ENCODE data around the gene SLC30A4.

Gene SLC30A4

GRCh38 chr15:45449916-45450867 lies 72.4 kb downstream of the SLC30A4 start:
- no peak for FAIRE-seq

- no peak for FAIRE-seq
Measured at GRCh38 chr15:45449395-45449794, 73.2 kb downstream of the SLC30A4 start.

GRCh38 chr15:45448066-45448915 lies 74.3 kb downstream of the SLC30A4 start:
- FAIRE-seq, result no peak

- no peak for FAIRE-seq
Measured at GRCh38 chr15:45443645-45444044, 78.9 kb downstream of the SLC30A4 start.

- FAIRE-seq, result no peak
Measured at GRCh38 chr15:45442507-45443135, 79.9 kb downstream of the SLC30A4 start.

GRCh38 chr15:45441686-45442085 lies 80.9 kb downstream of the SLC30A4 start:
- FAIRE-seq, result no peak

GRCh38 chr15:45441036-45441435 lies 81.5 kb downstream of the SLC30A4 start:
- no peak for FAIRE-seq

GRCh38 chr15:45439521-45440260 lies 82.9 kb downstream of the SLC30A4 start:
- no peak for FAIRE-seq

- FAIRE-seq, result no peak
Measured at GRCh38 chr15:45435124-45435903, 87.2 kb downstream of the SLC30A4 start.

GRCh38 chr15:45434078-45434567 lies 88.4 kb downstream of the SLC30A4 start:
- FAIRE-seq, result no peak

- FAIRE-seq, result no peak
Measured at GRCh38 chr15:45431511-45431910, 91.0 kb downstream of the SLC30A4 start.

GRCh38 chr15:45429941-45430792 lies 92.4 kb downstream of the SLC30A4 start:
- no peak for FAIRE-seq

Measured in TTC549 (cell line).